OCI-LY3 (cell line): ENCODE data around the gene MDGA2.

Experiments used
- H2AFZ ChIP-seq: fragments of 200-600, 300-600 bp; shearing (Covaris generic); 2 replicates; pipeline ENCODE4 v1.6.0; 2014; ENCODE audit warnings: antibody characterized with exemption, low read depth, low read length
- H3K27ac ChIP-seq: fragments of 200-600, 300-600 bp; sonication (generic); 2 replicates; pipeline ENCODE4 v1.5.1; 2014; ENCODE audit warnings: mild to moderate bottlenecking, low read length, moderate library complexity, mixed read lengths
- H3K27me3 ChIP-seq: fragments of 200-600, 300-600 bp; sonication (generic); 2 replicates; pipeline ENCODE4 v1.6.1; 2014; ENCODE audit warnings: low read depth, low read length, mixed read lengths
- H3K36me3 ChIP-seq: fragments of 200-600, 300-600 bp; sonication (generic); replicated peaks from 2 replicates; pipeline ENCODE3; 2014; ENCODE audit warnings: low read depth, low read length, mixed read lengths
- H3K4me1 ChIP-seq: fragments of 300-600, 200-600 bp; sonication (generic); 2 replicates; pipeline ENCODE4 v1.6.1; 2014; ENCODE audit warnings: low read length, mixed read lengths
- H3K4me2 ChIP-seq: fragments of 200-600, 300-600 bp; sonication (generic); 2 replicates; pipeline ENCODE4 v1.6.1; 2014; ENCODE audit warnings: low read length, mixed read lengths
- H3K4me3 ChIP-seq: fragments of 300-600, 200-600 bp; sonication (generic); 2 replicates; pipeline ENCODE4 v1.5.1; 2014; ENCODE audit warnings: antibody characterized with exemption, mild to moderate bottlenecking, low read length, moderate library complexity
- H3K79me2 ChIP-seq: fragments of 300-600, 200-600 bp; shearing (Covaris generic); 2 replicates; pipeline ENCODE4 v1.6.1; 2014; ENCODE audit warnings: mild to moderate bottlenecking, low read length, mixed read lengths
- H3K9ac ChIP-seq: fragments of 300-600, 200-600 bp; shearing (Covaris generic); 2 replicates; pipeline ENCODE4 v1.6.0; 2014; ENCODE audit warnings: mild to moderate bottlenecking, low read length, moderate library complexity
- H3K9me3 ChIP-seq: fragments of 200-600, 300-600 bp; shearing (Covaris generic); 2 replicates; pipeline ENCODE4 v1.6.1; 2014; ENCODE audit warnings: low read length, mixed read lengths; ENCODE audit not compliant: insufficient read depth
- H4K20me1 ChIP-seq: fragments of 200-600, 300-600 bp; sonication (generic); 2 replicates; pipeline ENCODE4 v1.6.1; 2016; ENCODE audit warnings: low read length, mixed read lengths; ENCODE audit not compliant: insufficient read depth
- EZH2phosphoT487 ChIP-seq: fragments of 200-600 bp; shearing (Covaris generic); IDR thresholded peaks from 2 replicates; pipeline ENCODE4 v1.6.1; 2018; ENCODE audit warnings: antibody characterized with exemption, mixed run types, low read depth
- TF ChIP-seq, protein P1 (sequence below): fragments of 200-600, 300-600 bp; sonication (generic); IDR thresholded peaks from 2 replicates; pipeline ENCODE4 v1.5.1; 2014; ENCODE audit warnings: antibody characterized with exemption, low read length, low read depth

The MDGA2 gene

DNA sequence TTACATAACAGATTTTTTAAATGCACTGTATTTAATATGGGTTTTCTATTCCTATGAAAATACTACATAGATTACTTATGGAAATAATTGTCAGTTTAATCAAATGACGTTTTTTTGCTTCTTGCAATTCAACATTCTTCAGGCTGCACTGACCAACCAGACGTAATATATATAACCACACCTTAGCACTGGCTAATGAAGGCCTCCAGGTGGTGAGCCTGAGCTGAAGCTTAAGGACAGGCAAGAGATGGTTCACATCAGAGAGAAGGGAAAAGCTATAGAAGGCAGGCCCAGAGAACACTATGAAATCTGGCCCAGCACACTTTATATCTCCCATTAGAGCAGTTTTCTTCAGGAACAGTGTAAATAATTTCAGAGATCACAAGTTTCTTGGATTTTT lies 2.8 kb upstream of the MDGA2 start:
- Histone ChIP-seq H3K27ac (no peak overlapping the region), H3K9ac (no peak overlapping the region), H3K79me2 (no peaks in the 10 kb centered on the region), H2AFZ (no peak overlapping the region), H3K4me1 (no peaks in the 10 kb centered on the region), H3K36me3 (no peaks in the 10 kb centered on the region), H3K9me3 (no peaks in the 10 kb centered on the region), H3K4me3 (no peak overlapping the region), H3K27me3 (no peaks in the 10 kb centered on the region), H4K20me1 (no peaks in the 10 kb centered on the region), H3K4me2 (no peak overlapping the region)
- no peak for TF ChIP-seq EZH2phosphoT487
- TF ChIP-seq, protein P1, sequence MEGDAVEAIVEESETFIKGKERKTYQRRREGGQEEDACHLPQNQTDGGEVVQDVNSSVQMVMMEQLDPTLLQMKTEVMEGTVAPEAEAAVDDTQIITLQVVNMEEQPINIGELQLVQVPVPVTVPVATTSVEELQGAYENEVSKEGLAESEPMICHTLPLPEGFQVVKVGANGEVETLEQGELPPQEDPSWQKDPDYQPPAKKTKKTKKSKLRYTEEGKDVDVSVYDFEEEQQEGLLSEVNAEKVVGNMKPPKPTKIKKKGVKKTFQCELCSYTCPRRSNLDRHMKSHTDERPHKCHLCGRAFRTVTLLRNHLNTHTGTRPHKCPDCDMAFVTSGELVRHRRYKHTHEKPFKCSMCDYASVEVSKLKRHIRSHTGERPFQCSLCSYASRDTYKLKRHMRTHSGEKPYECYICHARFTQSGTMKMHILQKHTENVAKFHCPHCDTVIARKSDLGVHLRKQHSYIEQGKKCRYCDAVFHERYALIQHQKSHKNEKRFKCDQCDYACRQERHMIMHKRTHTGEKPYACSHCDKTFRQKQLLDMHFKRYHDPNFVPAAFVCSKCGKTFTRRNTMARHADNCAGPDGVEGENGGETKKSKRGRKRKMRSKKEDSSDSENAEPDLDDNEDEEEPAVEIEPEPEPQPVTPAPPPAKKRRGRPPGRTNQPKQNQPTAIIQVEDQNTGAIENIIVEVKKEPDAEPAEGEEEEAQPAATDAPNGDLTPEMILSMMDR = peak; percentile 12; the same call in 1 of the 2 replicates

GRCh38 chr14:47676315-47676617 lies 861 bp upstream of the MDGA2 start:
- Histone ChIP-seq H3K36me3 (no peaks in the 10 kb centered on the region), H3K4me3 (no peak overlapping the region), H4K20me1 (no peaks in the 10 kb centered on the region), H3K79me2 (no peaks in the 10 kb centered on the region), H3K27me3 (no peaks in the 10 kb centered on the region), H3K4me2 (no peak overlapping the region), H3K9me3 (no peaks in the 10 kb centered on the region), H3K4me1 (no peaks in the 10 kb centered on the region), H2AFZ (no peak overlapping the region), H3K9ac (no peak overlapping the region), H3K27ac (no peak overlapping the region)
- TF ChIP-seq EZH2phosphoT487 = no peak

DNA sequence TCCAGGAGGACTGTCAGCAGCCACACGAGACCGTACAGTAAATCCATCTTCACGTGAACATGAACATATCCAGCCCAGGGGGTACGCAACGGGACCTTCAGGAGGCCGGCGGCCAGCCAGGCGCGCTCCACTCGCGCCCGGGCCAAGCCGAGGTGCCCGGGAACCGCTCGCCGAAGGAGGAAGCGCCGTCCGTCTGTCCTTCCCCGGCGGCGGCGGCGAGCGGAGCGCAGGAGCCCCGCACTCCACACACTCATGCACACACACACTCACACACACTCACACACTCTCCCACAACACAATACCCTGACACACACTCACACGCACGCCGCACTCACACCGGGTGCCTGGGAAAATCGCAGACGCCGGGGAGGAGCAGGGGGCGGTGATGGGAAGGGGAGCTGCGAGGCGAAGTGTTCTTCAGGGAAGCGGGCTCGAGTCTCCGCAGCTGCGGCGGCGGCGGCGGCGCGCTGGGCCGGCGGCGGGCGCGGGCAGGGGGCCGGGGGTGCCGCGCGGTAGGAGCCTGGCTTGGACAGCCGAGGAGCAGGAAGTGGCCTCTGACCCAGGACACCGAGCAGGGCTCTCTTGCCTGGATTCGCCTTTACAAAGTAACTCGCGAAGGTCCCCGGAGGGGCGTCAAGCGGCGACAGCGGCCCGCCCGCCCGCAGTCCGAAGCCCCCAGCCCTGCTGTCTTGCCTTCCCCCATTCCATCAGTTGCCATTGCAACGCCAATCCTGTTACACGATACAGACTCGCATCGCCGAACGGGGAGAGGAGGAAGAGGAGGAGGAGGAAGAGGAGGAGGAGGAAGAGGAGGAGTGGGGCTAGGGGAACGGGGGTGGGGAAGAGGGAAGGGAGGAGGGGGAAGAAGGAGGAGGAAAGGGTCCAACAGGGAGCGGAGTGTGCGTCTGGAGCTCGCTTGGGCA lies 601 bp downstream of the MDGA2 start:
- Histone ChIP-seq H3K4me2 (no peak overlapping the region), H3K36me3 (no peaks in the 10 kb centered on the region), H2AFZ (no peak overlapping the region), H3K4me1 (no peaks in the 10 kb centered on the region), H3K9ac (no peak overlapping the region), H3K4me3 (no peak overlapping the region), H3K27ac (no peak overlapping the region), H4K20me1 (no peaks in the 10 kb centered on the region), H3K79me2 (no peaks in the 10 kb centered on the region), H3K9me3 (no peaks in the 10 kb centered on the region), H3K27me3 (no peaks in the 10 kb centered on the region)
- TF ChIP-seq, protein P1 = no peak
- no peak for TF ChIP-seq EZH2phosphoT487

DNA sequence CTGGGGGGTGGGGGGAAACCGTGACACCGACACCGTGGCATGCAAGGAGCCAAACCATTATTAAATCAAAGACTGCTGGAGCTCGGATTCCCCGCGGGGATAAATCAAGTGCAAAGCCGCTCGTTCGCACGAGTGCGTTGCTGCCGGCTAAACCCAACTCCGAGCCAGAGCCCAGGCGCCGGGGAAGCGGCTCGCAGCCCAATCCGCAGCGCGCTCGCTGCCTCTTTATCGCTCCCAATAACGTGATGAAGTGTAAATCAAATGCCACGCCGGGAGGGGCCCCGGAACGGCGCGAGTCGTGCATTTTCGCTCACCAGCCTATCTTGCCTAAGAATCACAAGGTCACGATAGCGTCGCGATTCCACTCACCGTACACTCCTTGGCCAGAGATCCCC lies 1.3 kb downstream of the MDGA2 start:
- Histone ChIP-seq H3K27me3 (no peaks in the 10 kb centered on the region), H2AFZ (no peak overlapping the region), H3K4me2 (no peak overlapping the region), H3K9ac (no peak overlapping the region), H4K20me1 (no peaks in the 10 kb centered on the region), H3K4me1 (no peaks in the 10 kb centered on the region), H3K79me2 (no peaks in the 10 kb centered on the region), H3K4me3 (no peak overlapping the region), H3K9me3 (no peaks in the 10 kb centered on the region), H3K27ac (no peak overlapping the region), H3K36me3 (no peaks in the 10 kb centered on the region)
- TF ChIP-seq, protein P1 = no peak
- no peak for TF ChIP-seq EZH2phosphoT487
